ENCODE results near the gene ASPA. TPM values are rescaled to one million over a fixed set of nuclear protein-coding genes. Genes with fewer than 3 reads are reported as not detected.

ASPA gene
- total RNA-seq, 1 donor from 2014 or later = not detected

DNA sequence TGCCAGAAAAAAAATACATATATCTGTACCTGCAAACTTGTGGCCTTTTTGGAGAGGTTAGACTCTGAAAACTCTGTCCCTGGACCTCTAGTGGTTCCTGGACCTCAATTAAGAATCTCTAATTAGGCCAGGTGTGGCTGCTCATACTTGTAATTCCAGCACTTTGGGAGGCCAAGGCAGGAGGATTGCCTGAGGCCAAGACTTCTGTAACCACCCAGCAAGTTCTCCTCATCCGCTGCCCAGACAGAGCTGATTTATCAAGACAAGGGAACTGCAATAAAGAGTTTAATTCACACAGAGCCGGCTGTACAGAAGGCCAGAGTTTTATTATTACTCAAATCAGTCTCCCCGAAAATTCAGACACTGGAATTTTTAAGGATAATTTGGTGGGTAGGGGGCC, 4.2 kb downstream of the ASPA start:
- H3K27me3 Mint-ChIP-seq (ENCODE audit: low read depth) = peaks cover 10% of the 10 kb centered on the region
- no peaks in the 10 kb centered on the region for H3K36me3 Mint-ChIP-seq (ENCODE audit: low read depth)
- no peak overlapping the region for H3K4me3 Mint-ChIP-seq (ENCODE audit: low read depth)
- no peaks in the 10 kb centered on the region for H3K9me3 Mint-ChIP-seq
- H3K4me1 Mint-ChIP-seq (ENCODE audit: low read depth) = peaks cover 4% of the 10 kb centered on the region
- no peak for DNase-seq (ENCODE audit: low spot score)
- intact Hi-C loops (cut with micrococcal nuclease) = no loop called here
- H3K27ac Mint-ChIP-seq = no peak overlapping the region

DNA sequence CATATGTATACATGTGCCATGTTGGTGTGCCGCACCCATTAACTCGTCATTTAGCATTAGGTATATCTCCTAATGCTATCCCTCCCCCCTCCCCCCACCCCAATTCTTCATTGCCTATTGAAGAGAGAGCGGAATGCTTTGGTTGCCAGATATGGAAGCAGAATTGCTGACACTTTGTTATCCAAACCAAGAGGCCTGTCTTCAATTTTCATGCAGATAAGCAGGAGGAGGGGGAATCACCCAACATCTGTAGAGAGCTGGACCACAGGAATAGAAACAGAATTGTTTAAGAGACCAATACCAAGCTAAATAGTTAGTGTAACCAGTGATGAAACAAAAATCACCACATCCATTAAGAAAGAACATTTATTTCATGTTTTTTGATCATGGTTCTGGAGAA, 7.1 kb downstream of the ASPA start:
- Mint-ChIP-seq H3K4me3 (ENCODE audit: low read depth) (no peak overlapping the region), H3K27ac (no peak overlapping the region), H3K36me3 (ENCODE audit: low read depth) (no peaks in the 10 kb centered on the region), H3K9me3 (no peaks in the 10 kb centered on the region), H3K27me3 (ENCODE audit: low read depth) (peaks cover 10% of the 10 kb centered on the region), H3K4me1 (ENCODE audit: low read depth) (no peaks in the 10 kb centered on the region)
- intact Hi-C loops (cut with micrococcal nuclease) = no loop called here
- DNase-seq (ENCODE audit: low spot score) = no peak

DNA sequence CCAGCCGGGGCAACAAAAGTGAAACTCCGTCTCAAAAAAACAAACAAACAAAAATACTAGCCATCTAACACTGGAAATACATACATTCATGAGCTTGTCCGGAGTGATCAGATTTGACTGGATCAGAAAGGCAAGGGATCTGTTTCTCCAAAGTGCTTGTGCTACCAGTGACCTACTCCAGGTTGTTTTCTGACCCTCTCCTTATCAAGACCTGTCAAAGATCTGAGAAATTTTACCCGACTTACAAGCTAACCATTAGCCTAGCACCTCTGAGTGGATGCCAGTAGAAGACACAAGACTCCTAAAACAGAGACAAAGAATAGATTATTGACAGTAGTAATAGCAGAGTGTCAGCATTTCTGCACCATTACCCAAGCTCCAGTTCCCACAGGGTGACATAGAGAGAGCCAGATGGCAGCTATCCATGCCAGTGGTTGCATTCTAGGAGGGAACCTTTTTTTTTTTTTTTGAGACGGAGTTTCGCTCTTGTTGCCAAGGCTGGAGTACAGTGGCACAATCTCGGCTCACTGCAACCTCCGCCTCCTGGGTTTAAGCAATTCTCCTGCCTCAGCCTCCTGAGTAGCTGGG, 9.8 kb downstream of the ASPA start:
- Mint-ChIP-seq H3K4me3 (ENCODE audit: low read depth) (no peak overlapping the region), H3K9me3 (no peaks in the 10 kb centered on the region), H3K36me3 (ENCODE audit: low read depth) (no peaks in the 10 kb centered on the region), H3K27ac (no peak overlapping the region), H3K4me1 (ENCODE audit: low read depth) (no peaks in the 10 kb centered on the region), H3K27me3 (ENCODE audit: low read depth) (peaks cover 9% of the 10 kb centered on the region)
- intact Hi-C loops (cut with micrococcal nuclease) = no loop called here
- DNase-seq (ENCODE audit: low spot score) = no peak

DNA sequence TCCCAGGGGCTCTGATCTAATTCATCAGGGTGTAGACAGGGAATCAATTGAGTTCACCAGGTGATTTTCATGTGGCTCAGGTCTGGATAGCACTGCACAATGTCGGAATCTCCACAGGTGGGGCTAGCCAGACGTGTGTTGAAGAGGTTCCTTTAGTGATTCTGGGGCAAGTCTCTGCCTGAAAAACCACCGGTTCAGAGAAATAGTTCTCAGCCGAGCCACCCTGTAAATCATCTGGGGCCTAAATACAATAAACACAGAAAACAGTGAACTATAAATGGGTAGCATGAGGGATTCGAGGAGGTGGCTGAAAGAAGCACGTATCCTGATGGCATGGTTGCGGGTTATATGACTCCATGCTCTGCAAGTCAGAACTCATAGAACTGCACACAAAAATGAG, 21.3 kb downstream of the ASPA start:
- intact Hi-C loops (cut with micrococcal nuclease) = no loop called here
- no peaks in the 10 kb centered on the region for H3K4me1 Mint-ChIP-seq (ENCODE audit: low read depth)
- H3K27ac Mint-ChIP-seq = no peak overlapping the region
- no peaks in the 10 kb centered on the region for H3K36me3 Mint-ChIP-seq (ENCODE audit: low read depth)
- DNase-seq (ENCODE audit: low spot score) = no peak
- H3K27me3 Mint-ChIP-seq (ENCODE audit: low read depth) = peaks cover 1% of the 10 kb centered on the region
- H3K4me3 Mint-ChIP-seq (ENCODE audit: low read depth) = no peak overlapping the region
- no peaks in the 10 kb centered on the region for H3K9me3 Mint-ChIP-seq

DNA sequence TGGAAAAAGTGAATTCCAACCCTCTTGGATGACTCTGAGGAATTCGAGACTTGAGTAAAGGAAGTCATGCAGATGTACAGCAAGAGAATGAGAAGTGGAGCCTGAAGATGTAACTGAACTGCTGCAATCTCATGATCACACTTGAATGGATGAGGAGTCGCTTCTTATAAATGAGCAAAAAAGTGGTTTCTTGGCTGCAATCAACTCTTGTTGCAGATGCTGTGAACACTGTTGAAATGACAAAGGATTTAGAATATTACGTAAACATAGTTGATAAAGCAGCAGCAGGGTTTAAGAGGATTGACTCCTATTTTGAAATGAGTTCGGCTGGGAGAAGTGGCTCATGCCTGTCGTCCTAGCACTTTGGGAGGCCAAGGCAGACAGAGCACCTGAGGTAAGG, 25.5 kb downstream of the ASPA start:
- Mint-ChIP-seq H3K27ac (no peak overlapping the region), H3K4me3 (ENCODE audit: low read depth) (no peak overlapping the region), H3K9me3 (no peaks in the 10 kb centered on the region), H3K4me1 (ENCODE audit: low read depth) (no peaks in the 10 kb centered on the region), H3K27me3 (ENCODE audit: low read depth) (no peaks in the 10 kb centered on the region), H3K36me3 (ENCODE audit: low read depth) (no peaks in the 10 kb centered on the region)
- intact Hi-C loops (cut with micrococcal nuclease) = no loop called here
- no peak for DNase-seq (ENCODE audit: low spot score)

DNA sequence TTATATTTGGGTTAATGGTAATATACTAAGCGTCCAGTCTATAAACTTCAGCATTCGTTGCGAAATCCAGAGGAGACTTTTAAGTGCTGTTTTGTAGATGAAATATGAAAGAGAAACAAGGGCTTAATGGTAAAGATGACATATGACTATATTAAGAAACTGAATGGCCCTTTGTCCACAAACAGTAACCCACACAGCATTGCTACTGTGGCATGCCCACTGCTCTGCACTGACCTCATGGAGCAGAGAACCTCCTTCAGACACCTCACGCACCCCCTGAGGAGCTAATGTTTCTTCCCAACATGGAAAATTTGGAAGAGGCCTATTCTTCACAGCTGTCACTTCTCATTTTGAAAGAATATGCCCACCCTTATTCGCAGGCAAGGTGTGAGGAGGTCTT, 26.7 kb downstream of the ASPA start:
- H3K36me3 Mint-ChIP-seq (ENCODE audit: low read depth) = no peaks in the 10 kb centered on the region
- no peaks in the 10 kb centered on the region for H3K4me1 Mint-ChIP-seq (ENCODE audit: low read depth)
- H3K27ac Mint-ChIP-seq = no peak overlapping the region
- intact Hi-C loops (cut with micrococcal nuclease) = no loop called here
- DNase-seq (ENCODE audit: low spot score) = no peak
- H3K4me3 Mint-ChIP-seq (ENCODE audit: low read depth) = no peak overlapping the region
- H3K27me3 Mint-ChIP-seq (ENCODE audit: low read depth) = no peaks in the 10 kb centered on the region
- H3K9me3 Mint-ChIP-seq = no peaks in the 10 kb centered on the region

DNA sequence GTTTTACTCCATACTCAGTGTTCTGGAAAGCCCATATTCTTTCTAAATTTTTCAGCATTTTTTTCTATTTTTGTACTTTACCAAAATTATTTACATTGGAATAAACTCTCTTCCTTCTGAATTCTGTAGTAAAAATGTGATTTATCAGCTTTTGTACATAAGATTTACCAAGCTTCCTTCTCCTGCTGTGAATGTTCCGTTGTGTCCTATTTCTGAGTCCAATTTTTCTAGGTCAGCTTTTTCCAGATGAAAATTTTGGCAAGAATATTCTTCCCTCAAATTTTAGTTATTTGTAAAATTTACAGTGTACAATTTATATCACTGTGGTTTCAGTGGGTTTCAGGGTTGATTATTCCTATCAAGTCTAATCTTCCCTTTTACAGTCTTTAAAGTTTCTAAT, 27.5 kb downstream of the ASPA start:
- DNase-seq (ENCODE audit: low spot score) = no peak
- H3K4me1 Mint-ChIP-seq (ENCODE audit: low read depth) = no peaks in the 10 kb centered on the region
- H3K36me3 Mint-ChIP-seq (ENCODE audit: low read depth) = no peaks in the 10 kb centered on the region
- no peak overlapping the region for H3K27ac Mint-ChIP-seq
- H3K9me3 Mint-ChIP-seq = no peaks in the 10 kb centered on the region
- intact Hi-C loops (cut with micrococcal nuclease) = no loop called here
- H3K4me3 Mint-ChIP-seq (ENCODE audit: low read depth) = no peak overlapping the region
- no peaks in the 10 kb centered on the region for H3K27me3 Mint-ChIP-seq (ENCODE audit: low read depth)

DNA sequence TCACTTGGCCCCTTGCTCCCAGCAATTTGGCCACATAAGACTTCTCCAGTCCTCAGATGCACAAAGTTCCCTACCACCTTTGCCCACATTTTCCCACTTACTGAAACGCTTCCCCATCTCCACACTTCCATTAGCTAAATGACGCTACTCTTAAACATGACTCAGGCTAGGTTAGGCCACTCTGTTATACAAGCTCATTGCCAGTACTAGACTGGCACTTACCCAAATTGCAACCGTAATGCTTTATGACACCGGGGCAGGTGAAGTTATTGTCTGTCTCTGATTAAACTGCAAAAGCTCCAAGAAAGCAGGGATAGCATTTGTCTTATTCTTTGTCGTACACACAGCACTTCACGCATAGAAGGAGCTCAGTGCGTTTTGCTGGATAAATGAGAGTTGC, 29.2 kb downstream of the ASPA start:
- H3K4me1 Mint-ChIP-seq (ENCODE audit: low read depth) = no peaks in the 10 kb centered on the region

DNA sequence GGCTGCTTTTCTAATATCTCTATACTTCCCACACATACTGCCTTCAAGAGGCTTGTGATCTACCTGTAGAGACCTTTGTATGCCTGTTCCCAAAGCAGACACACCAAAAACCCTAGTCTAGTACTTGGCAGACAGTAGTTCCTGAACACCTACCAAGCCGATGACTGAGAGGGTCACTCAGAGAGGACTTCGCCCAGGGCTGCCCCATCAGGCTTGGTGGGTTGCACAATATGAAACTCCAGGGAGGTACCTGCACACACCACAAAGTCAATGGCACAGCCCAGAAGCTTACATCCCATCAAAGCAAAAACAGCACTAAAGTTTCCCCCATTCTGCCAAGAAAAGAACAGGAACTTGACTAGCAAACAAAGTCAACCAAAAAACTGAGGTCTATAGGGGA, 30.3 kb downstream of the ASPA start:
- H3K9me3 Mint-ChIP-seq = no peaks in the 10 kb centered on the region
- H3K27ac Mint-ChIP-seq = no peak overlapping the region
- no peaks in the 10 kb centered on the region for H3K36me3 Mint-ChIP-seq (ENCODE audit: low read depth)
- no peaks in the 10 kb centered on the region for H3K27me3 Mint-ChIP-seq (ENCODE audit: low read depth)
- no peak overlapping the region for H3K4me3 Mint-ChIP-seq (ENCODE audit: low read depth)
- no peak for DNase-seq (ENCODE audit: low spot score)
- intact Hi-C loops (cut with micrococcal nuclease) = no loop called here
- no peaks in the 10 kb centered on the region for H3K4me1 Mint-ChIP-seq (ENCODE audit: low read depth)

More for the DNA sequence above, 29.2 kb downstream of the ASPA start:
- DNase-seq (ENCODE audit: low spot score) = no peak
- H3K36me3 Mint-ChIP-seq (ENCODE audit: low read depth) = no peaks in the 10 kb centered on the region
- no peak overlapping the region for H3K4me3 Mint-ChIP-seq (ENCODE audit: low read depth)
- intact Hi-C loops (cut with micrococcal nuclease) = no loop called here
- no peak overlapping the region for H3K27ac Mint-ChIP-seq
- no peaks in the 10 kb centered on the region for H3K27me3 Mint-ChIP-seq (ENCODE audit: low read depth)
- no peaks in the 10 kb centered on the region for H3K9me3 Mint-ChIP-seq

DNA sequence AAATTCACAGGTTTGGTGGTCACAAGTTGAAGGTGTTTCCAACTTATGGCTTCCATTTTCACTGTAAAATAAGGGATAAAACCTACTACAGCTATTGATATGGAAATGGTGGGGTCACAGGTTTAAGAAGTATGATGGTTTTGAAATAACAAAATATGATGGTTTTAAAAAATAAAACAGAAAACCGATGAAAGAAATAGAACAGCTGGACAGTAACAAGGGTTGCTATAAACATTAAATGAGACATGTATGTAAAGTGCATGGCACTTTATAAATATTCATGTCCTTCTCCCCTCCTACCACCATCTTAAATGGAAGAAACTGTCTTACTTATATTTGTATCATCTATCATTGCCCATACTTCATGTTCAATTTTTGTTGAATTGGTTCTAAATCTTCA, 31.3 kb downstream of the ASPA start:
- H3K27ac Mint-ChIP-seq = no peak overlapping the region
- intact Hi-C loops (cut with micrococcal nuclease) = no loop called here
- no peaks in the 10 kb centered on the region for H3K27me3 Mint-ChIP-seq (ENCODE audit: low read depth)
- no peaks in the 10 kb centered on the region for H3K36me3 Mint-ChIP-seq (ENCODE audit: low read depth)
- H3K9me3 Mint-ChIP-seq = no peaks in the 10 kb centered on the region
- DNase-seq (ENCODE audit: low spot score) = no peak
- no peaks in the 10 kb centered on the region for H3K4me1 Mint-ChIP-seq (ENCODE audit: low read depth)
- H3K4me3 Mint-ChIP-seq (ENCODE audit: low read depth) = no peak overlapping the region

DNA sequence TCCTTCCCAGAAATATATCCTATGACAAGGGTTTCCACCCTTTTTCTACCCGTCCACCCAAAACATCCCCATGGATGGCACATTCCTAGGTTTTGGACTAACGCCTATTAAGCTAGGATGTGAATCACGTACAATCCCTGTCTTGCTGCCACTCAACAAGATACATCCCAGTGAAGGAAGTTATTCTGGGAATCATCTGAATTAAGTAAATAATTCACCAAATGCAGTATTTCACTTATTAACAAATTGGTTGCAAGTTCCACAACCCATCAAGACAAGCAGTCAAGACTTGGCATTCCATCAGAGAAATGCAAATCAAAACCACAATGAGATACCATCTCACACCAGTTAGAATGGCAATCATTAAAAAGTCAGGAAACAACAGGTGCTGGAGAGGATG, 32.1 kb downstream of the ASPA start:
- intact Hi-C loops (cut with micrococcal nuclease) = no loop called here
- Mint-ChIP-seq H3K4me3 (ENCODE audit: low read depth) (no peak overlapping the region), H3K4me1 (ENCODE audit: low read depth) (no peaks in the 10 kb centered on the region)

DNA sequence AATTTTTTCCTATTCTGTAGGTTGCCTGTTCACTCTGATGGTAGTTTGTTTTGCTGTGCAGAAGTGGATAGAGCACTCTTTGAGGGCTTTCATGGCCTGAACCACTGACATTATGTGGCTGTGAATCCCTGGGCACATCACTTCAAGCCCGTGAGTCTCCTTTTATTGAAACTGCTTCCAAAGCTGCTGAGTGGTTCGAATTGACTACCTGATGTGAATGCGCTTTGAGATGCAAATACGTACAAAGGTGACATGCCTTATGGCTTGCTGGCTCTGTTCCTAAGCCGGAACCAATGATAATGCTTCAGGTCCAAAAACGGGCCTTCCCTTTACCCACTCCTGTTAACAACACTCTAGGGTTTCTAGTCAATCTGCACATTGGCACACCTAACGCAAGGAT, 34.3 kb downstream of the ASPA start:
- intact Hi-C loops (cut with micrococcal nuclease) = no loop called here
- no peak for DNase-seq (ENCODE audit: low spot score)
- H3K27me3 Mint-ChIP-seq (ENCODE audit: low read depth) = no peaks in the 10 kb centered on the region
- no peak overlapping the region for H3K4me3 Mint-ChIP-seq (ENCODE audit: low read depth)
- H3K4me1 Mint-ChIP-seq (ENCODE audit: low read depth) = no peaks in the 10 kb centered on the region
- no peaks in the 10 kb centered on the region for H3K9me3 Mint-ChIP-seq
- H3K36me3 Mint-ChIP-seq (ENCODE audit: low read depth) = no peaks in the 10 kb centered on the region
- no peak overlapping the region for H3K27ac Mint-ChIP-seq

More for the DNA sequence above, 32.1 kb downstream of the ASPA start:
- no peak for DNase-seq (ENCODE audit: low spot score)
- H3K36me3 Mint-ChIP-seq (ENCODE audit: low read depth) = no peaks in the 10 kb centered on the region
- H3K27ac Mint-ChIP-seq = no peak overlapping the region
- no peaks in the 10 kb centered on the region for H3K27me3 Mint-ChIP-seq (ENCODE audit: low read depth)
- no peaks in the 10 kb centered on the region for H3K9me3 Mint-ChIP-seq

DNA sequence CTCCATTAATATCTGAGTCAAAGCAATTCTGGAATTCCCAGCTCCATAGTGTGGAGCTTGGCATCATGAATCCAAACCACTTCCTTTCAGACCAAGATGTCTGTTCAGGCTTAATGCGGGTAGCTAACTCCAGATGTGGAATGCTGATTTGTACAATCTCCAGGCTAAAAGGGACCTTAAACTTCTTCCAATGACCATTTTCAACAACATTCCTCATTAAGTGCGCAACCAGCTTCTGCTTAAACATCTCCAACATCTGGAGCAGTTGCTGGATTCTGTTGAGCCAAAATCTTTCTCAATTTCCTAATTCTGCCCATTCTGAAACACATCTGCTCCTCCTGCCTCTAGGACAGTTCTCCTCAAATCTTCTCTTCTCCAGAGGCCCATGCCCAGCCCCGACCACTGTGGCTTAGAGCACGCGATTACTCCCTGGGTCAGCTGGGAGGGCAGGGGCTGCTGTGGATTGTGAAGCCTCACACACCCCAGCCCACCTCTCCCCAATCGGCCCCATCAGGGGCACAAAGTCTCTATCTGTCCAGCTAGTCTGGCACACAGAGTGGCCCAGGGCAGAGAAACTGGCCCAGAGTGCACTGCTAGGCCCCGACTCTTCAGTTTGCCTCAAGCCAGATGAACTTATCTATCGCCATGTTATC, 36.2 kb downstream of the ASPA start:
- H3K4me1 Mint-ChIP-seq (ENCODE audit: low read depth) = no peaks in the 10 kb centered on the region
- H3K9me3 Mint-ChIP-seq = no peaks in the 10 kb centered on the region
- H3K27me3 Mint-ChIP-seq (ENCODE audit: low read depth) = no peaks in the 10 kb centered on the region
- intact Hi-C loops (cut with micrococcal nuclease) = no loop called here
- H3K27ac Mint-ChIP-seq = no peak overlapping the region
- no peak overlapping the region for H3K4me3 Mint-ChIP-seq (ENCODE audit: low read depth)
- H3K36me3 Mint-ChIP-seq (ENCODE audit: low read depth) = no peaks in the 10 kb centered on the region
- no peak for DNase-seq (ENCODE audit: low spot score)
